ENCODE data around the gene REX1BD.
"Not testable (repeated sequence)": the region's sequence is repeated elsewhere in the genome, so short reads cannot be mapped to it uniquely, and the experiment has no call there.

The REX1BD gene

GRCh38 chr19:18577365-18577914 is 11.2 kb upstream of the REX1BD start:
- DNase-seq (ENCODE audit: low read depth, low spot score) = no peak

- no peak for DNase-seq (ENCODE audit: low read depth, low spot score)
These were observed 8.3 kb upstream of the REX1BD start for GRCh38 chr19:18580311-18580710.

- no peak for DNase-seq (ENCODE audit: low read depth, low spot score)
These were observed 2.3 kb upstream of the REX1BD start for GRCh38 chr19:18586306-18586705.

GRCh38 chr19:18587561-18587960 is 1.0 kb upstream of the REX1BD start:
- no peak for DNase-seq (ENCODE audit: low read depth, low spot score)

- DNase-seq (ENCODE audit: low read depth, low spot score) = no peak
These were observed 512 bp upstream of the REX1BD start for GRCh38 chr19:18587962-18588610.

- DNase-seq (ENCODE audit: low read depth, low spot score) = peak; percentile 48
These were observed 1.0 kb downstream of the REX1BD start for GRCh38 chr19:18589380-18590272.

GRCh38 chr19:18590273-18591272 is 2.0 kb downstream of the REX1BD start:
- DNase-seq (ENCODE audit: low read depth, low spot score) = no peak

GRCh38 chr19:18591735-18592385 is 3.3 kb downstream of the REX1BD start:
- no peak for DNase-seq (ENCODE audit: low read depth, low spot score)

GRCh38 chr19:18592732-18593131 is 4.1 kb downstream of the REX1BD start:
- DNase-seq (ENCODE audit: low read depth, low spot score) = not testable (repeated sequence)

GRCh38 chr19:18593367-18594095 is 4.9 kb downstream of the REX1BD start:
- no peak for DNase-seq (ENCODE audit: low read depth, low spot score)

- DNase-seq (ENCODE audit: low read depth, low spot score) = peak; percentile 67
These were observed 5.7 kb downstream of the REX1BD start for GRCh38 chr19:18594096-18594823.

GRCh38 chr19:18594824-18595373 is 6.3 kb downstream of the REX1BD start:
- no peak for DNase-seq (ENCODE audit: low read depth, low spot score)

GRCh38 chr19:18595475-18595874 is 6.9 kb downstream of the REX1BD start:
- DNase-seq (ENCODE audit: low read depth, low spot score) = no peak

GRCh38 chr19:18596752-18597157 is 8.2 kb downstream of the REX1BD start:
- no peak for DNase-seq (ENCODE audit: low read depth, low spot score)

GRCh38 chr19:18597809-18598660 is 9.4 kb downstream of the REX1BD start:
- DNase-seq (ENCODE audit: low read depth, low spot score) = no peak

- no peak for DNase-seq (ENCODE audit: low read depth, low spot score)
These were observed 10.9 kb downstream of the REX1BD start for GRCh38 chr19:18599485-18599884.

GRCh38 chr19:18600692-18601397 is 12.2 kb downstream of the REX1BD start:
- not testable (repeated sequence) for DNase-seq (ENCODE audit: low read depth, low spot score)

GRCh38 chr19:18601875-18602274 is 13.3 kb downstream of the REX1BD start:
- no peak for DNase-seq (ENCODE audit: low read depth, low spot score)
